HS-27A (cell line): Measurements from ENCODE around the gene TANC1.

Experiments used
- DNase-seq: peaks from one replicate; pipeline ENCODE4 v3.0.0-alpha.2; 2012; ENCODE audit warnings: low read depth, missing footprints

TANC1 gene

DNA sequence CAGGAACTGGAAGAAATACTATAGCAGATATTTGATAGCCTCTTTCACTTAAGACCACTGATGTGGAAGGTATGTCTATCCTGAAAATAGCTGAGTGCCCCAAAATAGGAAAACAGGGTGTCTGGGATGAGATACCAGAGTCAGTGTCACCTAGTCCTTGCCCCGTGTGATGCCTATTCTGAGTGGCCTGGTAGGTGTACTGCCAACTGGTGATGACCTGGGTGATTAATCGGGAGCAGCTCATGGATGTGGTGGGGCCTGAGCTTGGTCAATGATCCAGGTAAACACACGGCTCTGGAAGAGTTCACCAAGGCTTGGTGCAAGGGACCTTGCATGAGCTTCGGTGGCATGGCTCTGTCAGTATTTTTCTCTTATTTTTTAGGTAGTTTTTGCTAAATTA lies 95.2 kb downstream of the TANC1 start:
- no peak for DNase-seq

DNA sequence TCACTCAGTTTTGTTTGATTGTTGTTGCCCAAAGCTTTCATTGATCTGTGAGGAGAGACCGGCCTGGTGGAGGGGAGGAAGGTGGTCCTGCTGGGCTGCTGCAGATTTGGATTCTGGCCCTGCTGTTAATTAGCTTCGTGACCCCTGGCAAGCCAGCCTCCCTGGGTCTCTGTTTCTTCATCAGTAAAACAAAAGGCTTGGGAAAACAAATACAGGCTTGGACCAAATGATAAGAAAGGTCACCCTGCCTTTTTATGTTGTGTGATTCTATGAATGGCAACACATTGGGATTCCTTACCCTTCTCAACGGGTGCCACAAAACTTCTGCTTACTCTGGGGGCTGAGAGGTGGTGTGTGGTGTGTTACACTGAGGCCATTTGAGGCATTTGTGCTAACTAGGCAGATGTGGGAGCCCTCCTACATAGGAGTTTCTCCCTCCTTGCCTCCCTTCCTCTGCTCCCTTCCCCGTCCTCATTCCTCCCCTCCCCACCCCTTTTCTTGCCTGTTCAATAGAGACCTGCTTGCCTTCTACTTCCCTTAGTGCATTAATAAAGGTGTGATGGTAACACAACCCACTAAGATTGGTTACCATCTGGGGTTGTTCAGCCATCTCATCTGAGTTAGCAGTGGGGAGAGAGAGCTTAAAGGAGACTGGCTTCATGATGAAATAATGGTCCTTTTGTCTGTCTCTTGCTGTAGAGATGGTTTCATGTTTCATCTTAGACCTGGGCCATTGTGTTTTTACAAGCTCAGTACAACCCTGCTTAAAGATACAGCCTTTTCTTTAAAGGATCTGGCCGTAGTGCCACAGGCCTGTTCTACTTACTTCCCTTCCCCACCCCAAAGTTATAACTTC lies 96.2 kb downstream of the TANC1 start:
- DNase-seq, result no peak

DNA sequence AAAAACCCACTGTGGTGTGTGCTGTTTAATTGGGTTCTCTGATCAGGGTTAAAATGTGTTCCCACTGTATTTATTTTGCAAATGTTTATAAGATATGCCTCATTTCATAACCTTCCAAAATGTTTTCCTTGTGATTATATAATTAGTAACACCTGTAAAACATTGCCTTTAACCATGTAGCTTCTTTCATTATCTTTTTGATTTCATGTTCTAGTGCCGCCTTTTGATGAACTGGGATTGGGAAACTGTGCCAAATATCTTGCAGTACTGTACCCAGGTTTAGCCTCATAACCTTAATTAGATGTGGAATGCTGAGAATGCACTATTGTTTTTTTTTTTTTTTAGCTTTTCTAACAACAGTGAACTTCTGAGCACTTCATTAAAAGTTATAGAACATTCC lies 96.9 kb downstream of the TANC1 start:
- no peak for DNase-seq

DNA sequence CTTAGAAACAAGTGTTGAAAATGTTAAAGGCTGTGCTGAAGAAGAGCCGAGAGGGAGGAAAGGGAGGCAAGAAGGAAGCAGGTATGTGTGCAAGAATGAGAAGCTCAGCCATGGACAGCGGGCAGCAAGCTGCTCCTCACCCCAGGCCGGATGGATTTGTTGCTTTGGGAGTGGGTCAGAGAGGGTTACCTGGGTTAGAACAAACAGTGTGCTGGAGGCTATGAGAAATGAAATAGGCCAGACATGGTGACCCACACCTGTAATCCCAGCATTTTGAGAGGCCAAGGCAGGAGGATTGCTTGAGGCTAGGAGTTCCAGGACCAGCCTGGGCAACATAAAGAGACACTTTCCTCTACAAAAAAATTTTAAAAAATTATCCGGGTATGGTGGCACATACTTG lies 97.5 kb downstream of the TANC1 start:
- no peak for DNase-seq

DNA sequence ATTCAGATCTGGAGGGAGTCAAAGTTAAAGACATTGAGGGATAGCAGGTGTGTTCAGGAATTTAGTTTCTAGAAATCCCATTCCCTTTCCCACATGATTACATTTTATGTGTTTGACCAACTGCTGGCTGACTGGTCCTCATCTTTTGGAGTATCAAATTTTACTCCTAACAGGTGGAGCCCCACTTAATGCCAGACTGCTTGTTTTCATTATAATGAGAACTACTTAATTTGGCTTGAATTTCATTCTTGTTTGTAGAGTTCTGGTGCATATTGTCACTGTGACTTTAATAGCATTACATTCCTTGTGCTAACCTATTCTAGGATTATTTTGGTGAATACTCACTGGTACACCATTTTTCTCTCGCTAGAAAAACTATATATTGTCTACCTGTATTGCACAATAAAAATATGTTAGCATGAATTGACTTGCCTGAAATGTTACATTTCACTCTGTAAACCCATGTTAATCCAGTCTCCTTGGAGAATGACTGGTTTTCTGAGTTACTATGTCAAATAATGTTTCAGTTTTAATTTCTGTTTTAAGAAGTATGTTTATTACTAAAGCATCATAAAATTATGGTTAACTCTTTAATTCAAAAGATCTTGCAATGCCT lies 98.2 kb downstream of the TANC1 start:
- DNase-seq, result no peak

DNA sequence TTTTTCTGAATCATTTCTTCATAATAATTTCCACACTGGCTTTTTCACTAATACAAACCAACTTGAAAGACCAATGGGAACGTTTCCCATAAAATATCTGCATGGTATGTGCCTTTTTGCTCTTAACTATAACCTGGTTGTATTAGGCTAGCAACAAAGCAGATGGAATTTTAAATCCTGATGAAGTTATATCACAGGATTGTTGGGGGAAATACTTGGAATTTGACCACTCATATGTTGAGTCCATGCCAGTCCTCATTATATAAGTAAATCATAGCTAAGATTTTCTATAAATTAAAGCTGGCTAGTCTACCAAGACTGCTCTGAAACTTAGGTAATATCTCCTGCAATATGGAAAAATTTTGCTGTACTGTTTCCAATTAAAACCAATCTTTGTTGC lies 99.5 kb downstream of the TANC1 start:
- DNase-seq, result no peak

DNA sequence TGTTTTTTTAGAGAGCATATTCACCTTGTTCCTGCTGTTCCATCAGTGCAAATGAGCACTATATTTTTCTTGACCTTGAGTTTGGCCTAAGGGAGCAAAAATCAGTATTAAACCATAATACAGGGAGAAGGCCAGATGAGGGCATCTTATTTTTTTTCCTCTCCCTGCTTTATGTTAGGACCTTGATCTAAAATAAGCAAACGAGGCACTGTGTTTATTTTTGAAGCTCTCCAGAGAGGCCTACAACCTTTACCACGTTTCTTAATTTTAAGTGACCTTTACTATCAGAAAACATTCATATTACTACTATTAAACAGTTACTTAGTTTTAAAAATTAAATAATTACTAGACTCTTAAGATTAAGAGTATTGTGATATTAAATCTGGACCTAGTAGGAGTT lies 100.8 kb downstream of the TANC1 start:
- DNase-seq, result no peak

DNA sequence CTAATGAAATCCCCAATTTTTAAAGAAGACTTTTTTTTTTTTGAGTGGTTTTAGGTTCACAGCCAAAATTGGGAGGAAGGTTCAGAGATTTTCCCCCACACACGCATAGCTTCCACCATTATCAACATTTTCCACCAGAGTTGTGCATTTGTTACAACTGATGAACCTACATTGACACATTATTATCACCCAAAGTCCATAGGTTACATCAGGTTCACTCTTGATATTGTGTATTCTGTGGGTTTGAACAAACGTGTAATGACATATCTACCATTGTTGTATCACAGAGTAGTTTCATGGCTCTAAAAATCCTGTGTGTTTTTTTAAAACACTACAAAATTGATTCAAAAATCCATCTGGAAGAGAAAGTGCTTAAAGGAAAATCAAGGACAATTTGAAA lies 101.8 kb downstream of the TANC1 start:
- DNase-seq, result no peak

DNA sequence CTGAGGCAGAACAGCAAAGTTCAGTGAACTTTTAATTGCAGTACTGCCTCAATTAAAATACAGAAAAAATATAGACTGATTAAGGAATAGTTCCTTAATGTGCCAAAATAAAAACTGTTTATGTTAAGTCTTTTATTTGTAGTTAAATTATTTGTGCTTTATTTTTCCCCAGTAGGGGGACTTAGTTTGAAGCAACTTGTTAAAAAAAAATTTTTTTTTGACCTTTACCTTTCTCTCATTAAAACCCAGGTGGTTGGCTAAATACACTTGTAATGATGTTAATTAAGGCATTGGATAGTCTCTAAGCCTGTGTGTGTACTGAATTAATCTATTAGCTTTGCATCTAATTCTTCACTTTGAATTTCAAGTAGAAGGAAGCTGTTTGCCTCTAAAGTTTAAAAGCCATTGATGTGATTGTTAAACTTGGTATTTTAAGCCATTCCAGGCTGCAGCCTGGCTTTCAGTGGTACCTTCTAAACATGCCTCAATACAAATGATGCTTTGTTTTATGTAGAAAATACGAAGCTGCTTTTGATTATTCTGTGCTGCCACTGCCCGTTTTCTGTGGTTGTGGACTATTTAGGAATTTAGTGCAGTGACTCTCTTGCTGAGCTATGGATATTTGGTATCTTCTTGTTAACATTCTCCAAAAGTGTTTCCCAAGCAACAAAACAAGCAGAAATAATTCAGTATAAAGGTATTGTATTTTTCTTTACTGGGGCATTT lies 102.9 kb downstream of the TANC1 start:
- no peak for DNase-seq

DNA sequence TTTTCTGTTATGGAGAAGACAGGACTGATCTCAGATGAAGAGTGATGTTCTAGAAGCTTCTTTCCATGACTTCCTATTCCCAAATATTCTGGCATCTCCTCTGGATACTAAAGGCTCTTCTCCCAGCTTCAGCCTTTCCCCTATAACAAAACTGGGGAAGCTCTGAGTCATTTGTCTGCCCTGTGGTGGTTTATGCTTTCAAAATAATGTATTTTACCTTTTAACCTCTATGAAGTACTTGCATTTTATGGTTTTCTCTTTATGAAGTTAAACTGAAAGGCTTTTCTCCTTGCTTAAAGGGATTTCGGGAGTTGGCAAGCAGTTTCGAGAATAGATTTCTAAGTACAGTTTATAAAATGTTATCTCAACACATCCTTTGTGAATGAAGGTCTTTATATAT lies 104.4 kb downstream of the TANC1 start:
- DNase-seq, result no peak

DNA sequence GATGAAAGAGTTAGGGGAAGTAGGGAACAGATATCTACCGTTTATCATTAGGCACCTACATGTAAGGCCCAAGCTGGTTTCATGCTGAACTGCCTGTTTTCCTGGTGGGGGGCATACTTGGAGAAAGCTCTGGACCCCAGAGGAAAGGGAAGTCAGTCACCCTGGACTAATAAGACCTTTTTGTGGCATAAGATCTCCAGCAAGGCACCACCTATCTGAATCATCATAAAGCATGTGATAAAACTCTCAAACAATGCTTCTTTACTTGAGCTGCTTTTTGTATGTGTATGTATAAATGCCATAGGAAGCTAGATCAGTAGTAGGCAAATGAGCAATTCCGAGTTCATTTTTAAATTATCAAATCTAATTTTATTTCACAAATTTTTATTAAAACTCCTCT lies 104.8 kb downstream of the TANC1 start:
- no peak for DNase-seq

DNA sequence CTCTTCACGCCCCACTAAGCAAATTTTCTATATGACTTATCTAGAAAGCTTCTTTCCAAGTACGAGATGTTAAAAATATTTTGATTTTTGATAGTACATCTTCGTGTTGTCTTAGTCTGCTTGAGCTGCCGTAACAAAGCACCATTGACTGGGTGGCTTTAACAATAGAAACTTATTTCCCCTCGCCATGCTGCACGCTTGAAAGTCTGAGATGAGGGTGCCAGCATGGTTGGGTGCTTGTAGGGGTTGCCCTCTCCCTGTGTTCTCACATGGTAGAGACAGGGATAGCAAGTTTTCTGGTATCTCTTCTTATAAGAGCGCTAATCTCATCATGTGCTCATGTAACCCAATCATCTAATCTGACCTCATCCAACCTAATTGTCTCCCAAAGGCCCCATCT lies 106.2 kb downstream of the TANC1 start:
- DNase-seq, result no peak

DNA sequence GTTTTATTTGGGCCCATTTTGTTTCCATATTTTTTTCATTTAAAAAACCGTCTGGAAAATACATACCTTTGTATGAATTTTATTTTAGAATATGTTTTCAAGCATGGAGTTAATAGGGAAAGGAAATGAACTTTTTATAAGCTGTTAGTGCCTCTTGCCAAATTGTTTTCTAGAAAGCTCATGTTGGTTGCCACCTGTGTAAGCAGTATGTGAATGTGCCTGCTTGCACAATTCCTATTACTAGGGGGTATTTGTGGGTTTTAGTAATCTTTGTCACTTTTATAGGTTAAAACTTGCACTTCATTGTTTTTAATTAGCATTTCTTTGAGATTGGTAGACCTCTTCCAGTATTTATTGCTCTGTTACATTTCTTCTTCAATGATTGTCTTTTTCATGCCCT lies 107.3 kb downstream of the TANC1 start:
- DNase-seq, result no peak

DNA sequence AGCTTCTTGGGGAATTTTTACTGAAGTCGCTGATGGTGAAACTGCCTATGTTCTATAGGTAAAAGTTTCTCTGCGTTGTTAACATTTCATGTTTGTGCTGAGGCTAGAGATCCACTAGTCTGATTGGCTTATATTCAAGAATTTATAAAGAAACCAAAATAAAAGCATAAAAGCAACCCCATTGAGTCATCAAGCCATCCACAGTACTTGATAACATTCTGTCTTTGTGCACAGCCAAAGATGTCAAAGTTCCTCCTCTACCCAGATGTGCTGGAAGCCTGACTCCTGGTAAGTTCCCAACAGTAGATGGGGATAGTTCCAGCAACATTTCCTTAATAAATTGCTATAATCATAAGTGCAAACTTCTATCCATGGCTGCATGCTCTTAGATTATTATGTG lies 107.8 kb downstream of the TANC1 start:
- no peak for DNase-seq

DNA sequence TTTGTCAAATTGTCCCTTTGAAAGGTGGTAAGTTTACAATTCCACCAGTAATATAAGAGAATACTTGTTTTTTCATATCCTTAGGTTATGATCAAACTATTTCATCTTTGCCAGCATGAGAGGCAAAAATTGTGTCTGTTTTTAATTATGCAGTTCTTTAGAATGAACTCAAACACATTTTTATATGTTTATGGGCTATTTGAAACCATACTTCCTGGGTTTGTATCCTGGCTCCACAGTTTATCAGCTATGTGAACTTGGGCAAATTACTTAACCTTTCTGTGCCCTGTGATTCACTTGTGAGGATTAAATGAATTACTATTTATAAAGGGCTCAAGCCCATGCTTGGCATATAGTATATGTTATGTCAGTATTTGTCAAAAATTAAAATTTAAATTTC lies 109.4 kb downstream of the TANC1 start:
- DNase-seq, result no peak

DNA sequence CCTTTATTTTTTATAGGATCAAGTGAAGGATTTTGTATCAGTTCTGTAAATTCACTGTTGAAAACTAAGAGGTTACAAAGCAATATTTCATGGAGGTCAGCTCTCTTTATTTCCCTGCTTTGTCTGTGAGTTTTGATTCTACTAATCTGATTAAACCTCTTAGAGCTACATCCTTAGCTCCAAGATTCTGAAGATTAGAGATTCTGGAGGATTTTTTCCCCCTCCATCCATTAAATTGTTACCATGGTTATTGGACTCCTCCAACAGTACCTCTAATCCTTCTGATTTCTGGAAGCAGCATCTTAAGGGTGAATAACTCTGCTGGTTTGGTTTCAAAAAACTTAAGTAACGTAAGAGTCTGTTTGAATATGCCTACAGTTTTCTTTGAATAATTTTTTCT lies 110.0 kb downstream of the TANC1 start:
- no peak for DNase-seq

DNA sequence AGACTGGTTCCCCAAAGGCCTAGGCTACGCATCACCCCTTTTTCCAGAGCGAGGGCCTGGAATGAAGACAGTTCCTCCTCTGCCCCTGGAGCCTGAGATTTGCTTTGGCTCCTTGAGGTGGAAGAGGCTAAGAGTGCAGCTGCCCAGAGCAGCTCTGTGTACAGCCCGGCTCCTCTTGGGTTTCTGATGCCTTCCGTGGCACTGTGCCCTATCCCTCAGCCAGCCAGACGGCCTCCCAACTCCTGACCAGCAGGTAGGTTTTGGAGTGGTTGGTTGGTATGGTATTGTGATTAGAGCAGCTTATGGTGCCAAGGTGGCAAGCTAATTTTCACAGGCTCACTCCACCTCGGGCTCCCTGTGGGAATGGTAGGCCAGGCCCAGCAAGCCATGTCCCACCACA lies 112.2 kb downstream of the TANC1 start:
- no peak for DNase-seq

DNA sequence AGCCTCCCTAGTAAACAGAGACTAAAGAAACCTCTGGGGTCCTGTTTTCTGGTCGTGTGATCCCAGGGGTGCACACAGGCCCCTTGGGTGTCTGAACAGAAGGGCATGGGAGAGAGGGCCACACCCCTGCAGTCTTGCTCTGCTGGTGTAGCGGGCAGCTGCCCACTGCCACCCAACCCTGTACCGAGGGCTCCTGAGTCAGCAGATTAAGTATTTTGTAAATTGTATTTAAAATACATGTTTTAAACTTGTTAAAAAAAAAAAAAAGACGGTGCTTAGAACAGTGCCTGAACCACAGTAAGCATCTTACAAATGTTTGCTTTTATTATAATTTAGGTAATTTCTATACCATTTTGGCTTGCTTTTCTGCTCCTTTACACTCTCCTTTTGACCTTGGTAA lies 113.7 kb downstream of the TANC1 start:
- DNase-seq, result no peak

DNA sequence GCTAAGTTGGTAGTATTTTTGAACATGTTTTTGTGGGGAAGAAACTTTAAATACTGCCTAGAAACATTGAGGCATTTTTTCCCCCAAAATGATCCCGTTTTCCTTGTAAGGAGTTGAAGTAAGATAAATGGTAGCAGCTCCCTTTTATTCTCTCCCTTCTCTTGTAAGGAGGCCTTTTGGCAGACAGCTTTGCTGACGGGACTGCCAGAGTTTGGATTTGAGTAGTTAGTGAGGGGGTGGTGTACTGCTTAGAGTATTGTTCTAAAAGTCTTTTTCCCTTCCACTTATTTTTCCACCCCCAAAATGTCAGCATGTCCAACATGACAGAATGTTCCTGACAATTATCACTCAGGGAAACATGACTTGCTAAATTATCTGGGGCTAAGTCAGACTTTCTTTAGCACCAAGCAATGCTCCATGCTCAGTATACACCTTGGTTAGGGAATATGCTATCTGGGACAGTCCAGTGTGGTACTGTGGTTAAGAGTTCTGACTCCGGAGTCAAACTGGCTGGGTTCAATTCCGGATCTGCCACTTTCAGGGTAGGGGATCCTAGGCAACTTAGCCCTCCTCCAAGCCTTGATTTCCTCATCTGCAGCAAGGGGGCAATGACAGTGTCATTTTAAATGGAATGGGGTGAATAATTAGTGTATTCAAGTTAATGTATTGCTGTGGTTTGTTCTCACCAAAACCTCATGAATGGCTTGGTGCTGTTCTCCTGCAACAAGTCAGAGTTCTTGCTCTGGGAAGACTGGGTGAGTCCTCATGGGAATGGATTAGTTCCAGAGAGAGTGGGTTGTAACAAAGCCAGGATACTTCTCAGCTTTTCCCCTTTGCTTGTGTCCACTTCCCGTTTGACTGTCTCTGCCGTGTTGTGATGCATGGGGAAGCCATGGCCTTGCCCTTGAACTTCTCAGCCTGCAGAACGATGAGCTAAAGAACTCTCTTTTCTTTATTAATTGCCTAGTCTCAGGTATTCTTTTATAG lies 116.2 kb downstream of the TANC1 start:
- DNase-seq, result no peak

DNA sequence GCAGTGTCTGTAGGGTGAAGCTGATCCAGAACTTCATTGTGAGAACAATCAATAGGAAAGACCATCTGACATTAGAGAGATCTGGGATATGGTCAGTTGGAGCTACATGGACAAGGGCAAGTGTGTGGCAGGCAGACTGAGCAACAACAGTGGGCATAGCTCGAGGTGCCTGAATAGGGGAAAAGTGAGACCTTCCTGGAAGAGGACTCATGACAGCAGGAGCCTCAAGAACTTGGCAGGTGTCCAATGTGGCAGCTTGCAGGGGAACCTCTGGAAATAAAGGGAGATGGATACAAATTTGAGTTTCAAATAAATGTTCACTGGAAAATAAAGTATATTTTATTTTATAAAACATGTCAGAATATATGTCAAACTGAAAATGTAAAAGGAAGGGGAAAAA lies 117.9 kb downstream of the TANC1 start:
- DNase-seq, result no peak

DNA sequence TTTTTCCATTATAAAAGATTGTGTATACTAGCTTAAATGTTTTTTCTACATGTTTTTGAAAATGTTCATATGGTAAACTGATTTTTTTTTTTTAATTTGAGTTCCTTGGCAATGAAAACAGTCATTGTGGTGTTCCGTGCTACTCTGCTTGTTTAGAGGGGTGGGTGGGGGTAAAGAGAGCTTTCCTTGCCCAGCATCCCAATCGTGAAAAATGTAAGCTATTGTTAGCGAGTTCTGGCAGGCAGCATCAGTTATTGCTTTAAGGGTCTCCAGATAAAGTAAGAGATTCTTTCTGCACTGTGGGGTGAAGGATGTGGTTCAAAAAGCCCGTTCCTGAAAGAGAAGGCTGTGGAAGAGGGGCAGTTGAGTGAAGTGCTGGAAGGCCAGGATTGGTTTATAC lies 118.4 kb downstream of the TANC1 start:
- DNase-seq, result no peak

DNA sequence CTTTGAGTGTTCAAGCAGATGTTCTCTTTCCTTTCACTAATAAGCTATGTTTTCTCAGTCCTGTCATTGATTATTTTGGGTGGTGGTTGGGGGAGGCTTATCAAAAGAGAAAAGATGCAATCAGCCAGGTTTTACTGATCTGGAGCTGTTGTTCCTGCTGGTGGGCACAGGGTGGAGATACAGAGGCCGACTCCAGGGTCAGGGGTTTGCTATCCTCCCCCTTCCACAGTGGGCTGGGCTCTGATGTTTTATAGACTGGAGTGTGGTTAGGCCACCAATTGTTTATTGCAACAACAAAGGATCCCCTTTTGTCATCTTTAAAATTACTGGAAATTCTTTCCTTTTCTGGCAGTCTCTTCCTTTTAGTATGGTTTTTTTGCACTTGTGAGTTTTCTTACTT lies 120.5 kb downstream of the TANC1 start:
- DNase-seq, result no peak
